KOPT-K1 (cell line): ENCODE measurements around the gene LTF.

Source experiments
- H3K27ac ChIP-seq: fragments of 200-600 bp; sonication (generic); 2 replicates; pipeline ENCODE4 v1.5.1; 2016; ENCODE audit warnings: antibody characterized with exemption, mild to moderate bottlenecking, low read depth, low read length; ENCODE audit not compliant: poor library complexity, severe bottlenecking
- H3K36me3 ChIP-seq: fragments of 200-600 bp; sonication (generic); 2 replicates; pipeline ENCODE4 v1.5.1; 2017; ENCODE audit warnings: antibody characterized with exemption, mild to moderate bottlenecking, low read length, moderate library complexity; ENCODE audit not compliant: insufficient read depth
- H3K9me3 ChIP-seq: fragments of 200-600 bp; sonication (generic); 2 replicates; pipeline ENCODE4 v1.5.1; 2017; ENCODE audit warnings: antibody characterized with exemption, low read length, mild to moderate bottlenecking; ENCODE audit not compliant: insufficient read depth, poor library complexity, severe bottlenecking

LTF gene

DNA sequence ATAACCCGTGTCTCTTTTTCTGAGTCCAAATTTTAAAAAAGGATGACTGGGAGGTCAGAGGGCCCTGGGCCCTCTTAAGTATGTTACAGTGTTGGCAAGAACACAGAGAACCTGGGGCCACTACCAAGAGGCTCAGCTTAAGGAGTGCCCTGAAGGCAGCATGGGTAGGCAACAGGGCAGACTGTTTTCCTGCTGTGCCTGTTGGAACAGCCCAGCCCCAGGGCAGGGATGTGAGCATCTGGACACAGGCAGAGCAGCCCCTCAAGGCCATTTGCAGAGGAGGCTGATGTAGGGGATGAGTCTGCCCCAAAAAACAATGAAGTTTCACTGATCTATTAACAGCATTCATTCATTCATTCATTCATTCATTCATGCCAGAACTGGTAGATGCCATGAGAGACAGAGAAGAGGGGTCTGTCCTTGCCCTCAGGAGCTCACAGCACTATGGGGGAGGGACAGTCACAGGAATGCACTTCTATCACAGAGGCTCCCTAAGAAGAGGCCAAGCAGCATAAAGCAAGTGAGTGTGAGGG lies 2.2 kb upstream of the LTF start:
- Histone ChIP-seq H3K27ac (no peak overlapping the region), H3K9me3 (no peaks in the 10 kb centered on the region), H3K36me3 (no peaks in the 10 kb centered on the region)

DNA sequence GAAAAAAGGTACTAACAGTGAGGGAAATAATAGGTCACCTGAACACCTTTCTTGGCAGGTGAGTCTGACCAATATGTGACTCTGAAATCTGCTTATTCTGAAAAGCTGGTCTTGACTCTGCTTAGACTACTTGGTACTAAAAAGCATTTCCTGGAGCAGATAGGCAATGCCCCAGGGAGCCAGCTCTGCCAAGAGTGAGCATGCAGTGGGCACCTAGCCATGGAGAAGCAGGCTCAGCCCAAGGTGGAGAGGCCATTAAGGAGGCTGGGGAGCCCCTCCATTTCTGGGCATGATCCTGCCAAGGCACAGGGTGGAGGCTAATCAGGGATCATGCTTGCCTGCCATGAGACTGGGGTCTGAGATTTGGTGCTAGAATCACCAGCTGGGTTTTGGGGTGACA lies 1.6 kb upstream of the LTF start:
- Histone ChIP-seq H3K27ac (no peak overlapping the region), H3K36me3 (no peaks in the 10 kb centered on the region), H3K9me3 (no peaks in the 10 kb centered on the region)

DNA sequence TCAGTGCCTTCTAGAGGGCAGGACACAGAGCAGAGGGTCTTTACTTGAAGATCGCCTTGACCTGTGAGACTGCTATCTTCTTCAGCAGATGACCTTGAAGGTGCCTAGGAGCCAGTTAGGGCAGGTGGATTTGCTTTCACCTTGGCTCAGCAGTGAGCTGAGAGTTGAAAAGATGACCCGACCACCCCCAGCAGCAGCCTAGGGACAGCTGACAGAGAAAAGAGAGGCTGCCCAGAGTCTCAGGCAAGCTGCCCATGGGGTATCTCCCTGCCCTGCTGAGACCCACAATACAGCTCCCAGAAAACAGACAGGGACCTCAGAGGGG lies 453 bp upstream of the LTF start:
- Histone ChIP-seq H3K9me3 (no peaks in the 10 kb centered on the region), H3K27ac (no peak overlapping the region), H3K36me3 (no peaks in the 10 kb centered on the region)

DNA sequence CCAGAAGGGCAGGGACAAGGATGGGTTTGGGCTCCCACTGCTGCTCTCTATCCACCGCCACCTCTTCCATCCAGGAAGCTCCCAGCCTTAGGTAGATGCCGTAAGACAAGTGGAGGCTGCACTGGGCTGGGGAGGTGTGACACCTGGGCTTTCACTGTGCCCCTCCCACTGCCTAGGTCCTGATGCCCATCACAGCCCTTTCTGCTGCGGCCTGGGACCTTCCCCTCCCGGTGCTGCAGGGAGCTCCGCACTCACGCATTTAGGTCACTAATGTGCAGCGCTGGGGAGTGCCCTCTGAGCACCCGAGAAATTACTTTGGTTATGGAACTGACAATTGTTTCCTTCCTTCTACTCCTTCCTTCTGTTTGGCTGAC lies 850 bp downstream of the LTF start:
- H3K27ac ChIP-seq = no peak overlapping the region

DNA sequence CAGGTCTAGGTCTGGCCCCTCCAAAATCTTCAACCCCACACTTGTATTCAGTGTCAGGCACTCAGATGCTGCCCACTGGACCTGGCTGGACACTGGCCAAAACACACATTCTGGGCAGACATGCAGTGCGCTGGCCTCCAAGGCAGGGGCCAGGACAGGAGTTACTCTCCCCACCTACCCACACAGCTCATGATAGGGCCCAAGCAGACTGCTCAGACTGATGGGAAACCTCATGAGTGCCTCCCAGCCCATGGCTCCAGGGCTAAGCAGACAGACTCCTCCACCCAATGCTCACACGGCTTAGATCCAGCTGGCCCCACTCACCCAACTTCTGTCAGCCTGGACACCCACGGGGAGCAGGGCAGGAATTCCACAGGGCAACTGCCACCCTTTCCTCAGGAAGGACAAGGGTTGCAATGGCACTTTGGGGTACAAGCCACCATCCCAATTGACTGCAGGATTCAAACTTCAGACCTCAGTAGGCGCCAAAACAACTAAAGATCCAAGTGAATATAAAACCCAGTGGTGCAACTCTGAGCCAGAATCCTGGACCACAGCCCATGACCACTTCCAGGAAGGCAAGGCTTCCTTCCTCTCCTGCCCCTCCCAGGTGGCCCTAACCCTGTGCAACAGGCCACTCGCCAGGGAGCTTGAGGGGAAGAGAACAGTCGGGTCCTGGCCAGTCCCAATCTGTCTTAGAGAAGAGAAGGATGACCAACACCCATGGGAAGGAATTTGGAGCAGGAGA lies 1.4 kb downstream of the LTF start:
- Histone ChIP-seq H3K27ac (no peak overlapping the region), H3K36me3 (no peaks in the 10 kb centered on the region)

More for the DNA sequence above, 850 bp downstream of the LTF start:
- Histone ChIP-seq H3K36me3 (no peaks in the 10 kb centered on the region), H3K9me3 (no peaks in the 10 kb centered on the region)

DNA sequence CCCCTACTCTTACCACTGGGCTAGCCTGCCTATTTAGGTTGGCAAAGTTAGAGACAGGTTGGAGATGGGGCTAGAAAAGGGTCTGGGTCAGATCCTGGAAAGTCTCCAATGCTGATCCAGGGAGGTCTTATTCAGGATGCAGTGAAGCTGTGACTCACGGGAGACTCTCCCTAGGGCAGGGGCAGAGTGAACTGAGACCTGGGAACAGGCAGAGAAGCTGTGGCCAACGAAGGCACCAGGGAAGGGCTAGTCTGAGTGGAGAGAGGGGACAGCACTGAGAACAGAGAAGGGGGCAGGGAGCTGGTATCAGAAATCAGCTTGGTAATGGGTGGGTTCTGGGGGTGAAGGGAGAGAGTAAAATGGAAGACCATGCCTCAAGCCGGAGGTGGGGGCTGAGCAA lies 2.2 kb downstream of the LTF start:
- Histone ChIP-seq H3K9me3 (no peaks in the 10 kb centered on the region), H3K27ac (no peak overlapping the region), H3K36me3 (no peaks in the 10 kb centered on the region)

More for the DNA sequence above, 1.4 kb downstream of the LTF start:
- no peaks in the 10 kb centered on the region for H3K9me3 ChIP-seq

DNA sequence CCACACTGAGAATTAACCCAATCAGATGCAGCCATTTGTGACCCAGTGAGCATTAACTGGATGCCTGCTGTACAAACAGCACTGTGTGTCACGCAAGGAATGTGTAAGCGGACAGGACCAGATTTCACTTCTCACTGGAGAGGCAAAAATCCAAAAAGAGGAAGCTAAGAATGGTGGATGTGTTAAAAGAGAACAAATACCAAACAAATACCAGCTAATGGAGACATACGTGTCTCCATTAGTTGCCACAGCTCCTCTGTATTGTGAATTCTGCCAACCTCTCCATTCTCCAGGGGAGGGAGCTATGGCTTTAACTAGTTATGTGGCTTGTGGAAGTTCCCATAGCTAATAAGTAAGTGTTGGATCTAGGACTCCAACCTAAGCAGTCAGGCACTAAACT lies 2.6 kb downstream of the LTF start:
- H3K27ac ChIP-seq = no peak overlapping the region
- H3K36me3 ChIP-seq = no peaks in the 10 kb centered on the region
- H3K9me3 ChIP-seq = no peaks in the 10 kb centered on the region

DNA sequence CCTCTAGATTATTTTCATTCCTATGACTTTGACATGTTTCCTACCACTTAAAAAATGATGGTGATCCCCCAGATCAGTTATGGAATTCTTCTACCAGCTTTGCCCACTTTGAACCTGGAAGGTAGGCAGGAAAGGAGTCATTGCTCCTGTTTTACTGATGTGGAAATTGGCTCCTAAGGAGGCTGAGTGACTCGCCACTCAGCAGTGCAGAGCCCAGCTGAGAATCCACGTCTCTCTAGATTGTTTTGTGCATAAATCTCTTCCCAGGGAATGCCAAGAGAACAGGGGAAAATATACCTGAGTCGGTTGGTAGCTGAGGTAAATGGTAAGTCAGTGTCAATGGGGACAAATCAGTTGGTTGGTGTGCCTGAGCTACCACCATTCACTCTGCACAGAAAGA lies 4.7 kb downstream of the LTF start:
- no peak overlapping the region for H3K27ac ChIP-seq
- no peaks in the 10 kb centered on the region for H3K36me3 ChIP-seq
- H3K9me3 ChIP-seq = no peaks in the 10 kb centered on the region

DNA sequence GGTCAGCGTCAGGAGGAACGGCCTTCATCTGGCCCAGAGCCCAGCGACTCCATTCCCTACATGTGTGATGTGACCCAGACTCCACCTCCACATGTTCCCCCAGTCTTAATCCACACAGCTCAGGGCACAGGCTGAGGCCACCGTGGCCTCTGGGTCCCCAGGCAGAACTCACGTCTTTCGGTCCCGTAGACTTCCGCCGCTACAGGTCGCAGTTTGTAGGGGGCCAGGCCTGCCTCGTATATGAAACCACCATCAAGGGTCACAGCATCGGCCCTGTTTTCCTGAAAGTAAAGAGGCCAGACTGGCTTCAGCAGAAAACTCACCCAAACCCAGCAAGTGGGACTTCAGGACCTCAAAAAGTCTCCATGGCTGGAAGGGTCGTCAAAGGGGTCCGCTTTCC lies 8.6 kb downstream of the LTF start:
- Histone ChIP-seq H3K9me3 (no peaks in the 10 kb centered on the region), H3K27ac (no peak overlapping the region), H3K36me3 (no peaks in the 10 kb centered on the region)

DNA sequence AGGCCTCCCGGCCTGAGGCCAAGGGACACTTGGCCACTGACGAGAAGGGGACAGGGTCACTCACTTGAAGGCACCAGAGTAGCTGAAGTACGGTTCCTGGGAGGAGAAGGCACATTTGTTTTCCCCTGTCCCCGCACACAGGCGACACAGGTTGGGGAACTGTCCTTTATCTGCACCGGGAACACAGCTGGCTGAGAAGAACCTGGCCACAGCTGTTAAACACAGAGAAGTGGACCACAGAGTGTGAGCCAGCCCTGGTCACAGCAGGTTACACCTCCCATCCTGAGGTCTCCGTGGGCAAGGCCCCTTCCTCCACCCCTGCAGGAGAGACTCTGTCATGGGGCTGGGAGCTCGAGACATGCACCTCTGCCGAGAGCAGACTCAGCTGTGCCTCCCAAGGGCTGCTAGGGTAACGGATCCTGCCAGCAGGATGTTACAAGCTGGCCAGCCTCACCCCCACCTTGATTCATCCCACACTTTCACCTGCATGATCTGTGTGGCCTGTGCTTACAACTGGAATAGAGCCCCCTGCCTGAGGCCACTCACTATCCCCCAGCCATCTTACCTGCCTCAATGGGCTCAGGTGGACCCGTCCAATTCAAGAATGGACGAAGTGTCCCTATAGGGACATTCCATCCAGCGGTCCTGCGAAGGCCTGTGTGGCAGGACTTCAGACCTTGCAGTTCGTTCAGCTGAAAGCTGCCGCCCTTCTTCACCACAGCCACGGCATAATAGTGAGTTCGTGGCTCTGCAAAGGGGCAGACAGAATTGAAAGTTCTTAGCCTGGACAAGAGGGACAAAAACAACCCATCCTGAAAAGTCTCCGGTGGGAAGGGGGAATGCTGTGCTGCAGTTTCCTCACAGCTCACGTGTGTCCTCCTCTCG lies 9.2 kb downstream of the LTF start:
- no peak overlapping the region for H3K27ac ChIP-seq
- H3K9me3 ChIP-seq = no peaks in the 10 kb centered on the region
- H3K36me3 ChIP-seq = no peaks in the 10 kb centered on the region

DNA sequence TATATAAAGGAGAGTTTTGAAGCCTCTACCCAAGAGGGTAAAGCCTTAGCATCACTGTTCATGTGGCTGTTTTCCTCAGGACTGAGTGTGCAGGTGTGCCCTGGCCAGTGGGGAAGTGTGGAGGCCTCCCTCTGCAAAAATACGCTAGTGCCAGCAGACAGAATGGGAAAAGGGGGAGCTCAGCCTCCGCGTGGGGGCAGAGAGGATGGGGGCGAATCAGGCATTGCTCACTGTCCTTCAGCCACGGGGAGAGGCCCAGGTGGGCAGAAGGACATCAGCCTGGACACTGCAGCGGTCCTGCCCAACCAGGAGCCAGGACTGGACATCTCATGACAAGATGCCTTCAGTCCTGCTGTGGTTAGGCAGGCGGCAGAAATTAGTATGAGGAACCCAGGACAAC lies 10.1 kb downstream of the LTF start:
- Histone ChIP-seq H3K9me3 (no peaks in the 10 kb centered on the region), H3K27ac (no peak overlapping the region), H3K36me3 (no peaks in the 10 kb centered on the region)

DNA sequence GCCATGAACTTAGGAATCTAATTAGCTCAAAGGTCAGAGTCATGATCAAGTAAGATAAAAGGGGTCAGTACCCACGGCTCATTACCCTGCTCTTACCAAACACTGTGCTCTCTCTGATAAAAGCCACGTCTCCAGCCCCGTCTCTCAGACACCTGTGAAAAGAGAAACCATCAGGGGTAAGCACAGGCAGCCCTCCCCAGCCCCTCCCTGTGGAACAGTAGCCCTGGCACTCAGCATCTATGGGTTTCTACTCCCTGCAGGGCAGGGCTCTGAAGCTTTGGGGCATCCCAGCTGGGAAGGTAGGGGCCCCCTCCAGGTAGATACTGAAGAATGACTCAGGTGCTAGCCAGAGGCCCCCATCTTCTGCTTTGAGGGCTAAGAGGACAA lies 10.5 kb downstream of the LTF start:
- H3K27ac ChIP-seq = no peak overlapping the region

DNA sequence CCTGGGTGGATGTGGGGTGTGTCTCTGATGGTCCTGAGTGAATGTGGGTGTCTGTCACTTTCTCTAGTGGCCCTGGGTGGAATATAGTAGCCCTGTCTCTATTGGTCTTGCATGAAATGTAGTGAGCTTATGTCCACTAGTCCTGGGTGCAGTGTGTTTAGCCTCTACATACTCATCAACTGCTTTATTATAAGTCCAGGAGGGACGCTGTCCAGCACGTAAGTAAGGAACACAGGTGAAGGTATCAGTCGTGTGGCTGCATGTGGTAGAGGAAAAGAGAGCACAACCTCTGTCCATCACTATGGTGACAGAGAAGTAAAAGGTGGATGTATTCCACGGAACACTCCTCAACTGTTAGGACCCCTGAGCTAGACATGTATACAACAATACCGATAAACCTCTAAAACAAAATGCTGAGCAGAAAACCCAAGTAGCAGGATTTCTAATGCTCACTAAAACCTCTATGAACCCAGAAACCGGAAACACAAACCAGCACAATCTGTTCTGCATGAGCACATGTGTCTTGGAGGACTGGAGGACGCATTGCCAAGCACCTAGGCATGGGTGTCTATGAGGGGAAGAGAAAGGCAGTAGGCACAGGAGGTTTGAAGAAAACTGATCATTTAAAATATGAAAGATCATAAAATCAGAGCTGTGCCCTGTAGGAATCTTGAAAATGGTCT lies 11.0 kb downstream of the LTF start:
- H3K36me3 ChIP-seq = no peaks in the 10 kb centered on the region
- H3K27ac ChIP-seq = no peak overlapping the region
- no peaks in the 10 kb centered on the region for H3K9me3 ChIP-seq

More for the DNA sequence above, 10.5 kb downstream of the LTF start:
- no peaks in the 10 kb centered on the region for H3K9me3 ChIP-seq
- H3K36me3 ChIP-seq = no peaks in the 10 kb centered on the region

DNA sequence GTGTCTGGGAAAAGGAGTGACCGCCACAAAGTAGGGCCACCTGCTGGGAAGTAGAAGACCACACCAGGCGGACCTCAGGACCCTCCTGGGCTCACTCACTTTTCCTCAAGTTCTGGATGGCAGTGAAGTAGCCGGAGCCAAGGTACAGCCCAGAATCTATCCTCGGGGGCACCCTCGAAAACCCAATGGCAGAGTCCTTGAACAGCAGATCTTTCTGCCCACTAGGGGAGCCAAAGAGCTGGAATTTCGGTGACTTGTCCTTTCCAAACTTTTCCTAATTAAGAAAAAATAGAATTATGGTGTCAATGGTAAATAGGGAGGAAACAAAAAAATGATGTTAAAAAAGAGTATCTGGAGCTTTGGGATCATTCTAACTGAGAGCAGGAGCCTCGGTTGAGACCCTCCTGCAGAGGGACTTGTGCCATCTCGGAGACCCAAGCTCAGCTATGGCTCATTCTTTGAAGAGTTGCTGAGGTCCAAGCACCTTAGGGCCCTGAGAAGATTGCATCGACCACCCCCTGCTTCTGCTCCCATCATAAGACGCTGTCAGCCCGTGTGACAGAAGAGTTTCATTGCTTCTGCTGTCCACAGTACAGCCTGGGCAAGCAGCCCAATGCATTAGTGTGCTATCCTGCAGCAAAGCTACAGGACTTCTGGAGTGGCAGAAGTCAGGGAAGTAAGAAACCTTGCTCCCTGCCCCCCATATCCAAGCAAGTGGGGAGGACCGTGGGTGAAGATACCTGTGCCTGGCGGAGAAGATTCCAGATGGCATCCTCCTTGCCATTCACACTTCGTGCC lies 14.8 kb downstream of the LTF start:
- H3K9me3 ChIP-seq = no peaks in the 10 kb centered on the region
- no peaks in the 10 kb centered on the region for H3K36me3 ChIP-seq
- H3K27ac ChIP-seq = no peak overlapping the region

DNA sequence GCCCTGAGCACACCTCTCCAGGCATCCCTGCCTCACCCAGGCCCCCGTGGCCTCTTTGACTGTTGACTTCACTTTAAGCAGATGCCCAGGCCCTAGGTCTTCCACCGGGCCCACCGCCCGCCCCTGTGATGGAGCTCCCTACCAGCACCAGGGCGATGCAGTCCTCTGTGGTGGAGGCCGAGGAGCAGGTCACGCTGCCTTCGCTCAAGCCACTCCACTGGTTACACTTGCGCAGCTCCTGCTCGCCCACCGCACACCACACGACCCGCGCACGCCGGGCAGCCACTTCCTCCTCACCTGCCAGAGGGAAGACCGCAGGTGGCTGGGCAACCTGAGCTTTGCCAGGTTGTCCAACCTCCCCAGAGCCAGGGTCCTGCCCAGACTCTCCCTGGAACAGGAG lies 16.0 kb downstream of the LTF start:
- Histone ChIP-seq H3K27ac (no peak overlapping the region), H3K9me3 (no peaks in the 10 kb centered on the region), H3K36me3 (no peaks in the 10 kb centered on the region)
